ENCODE data around the gene ELOVL4. TPM values are rescaled to one million over a fixed set of nuclear protein-coding genes. Genes with fewer than 3 reads are reported as not detected.

Gene ELOVL4
- total RNA-seq (3.9 and 6.9 TPM in 2 replicates), polyA plus RNA-seq (12.2 and 12.9 TPM in 2 replicates)

DNA sequence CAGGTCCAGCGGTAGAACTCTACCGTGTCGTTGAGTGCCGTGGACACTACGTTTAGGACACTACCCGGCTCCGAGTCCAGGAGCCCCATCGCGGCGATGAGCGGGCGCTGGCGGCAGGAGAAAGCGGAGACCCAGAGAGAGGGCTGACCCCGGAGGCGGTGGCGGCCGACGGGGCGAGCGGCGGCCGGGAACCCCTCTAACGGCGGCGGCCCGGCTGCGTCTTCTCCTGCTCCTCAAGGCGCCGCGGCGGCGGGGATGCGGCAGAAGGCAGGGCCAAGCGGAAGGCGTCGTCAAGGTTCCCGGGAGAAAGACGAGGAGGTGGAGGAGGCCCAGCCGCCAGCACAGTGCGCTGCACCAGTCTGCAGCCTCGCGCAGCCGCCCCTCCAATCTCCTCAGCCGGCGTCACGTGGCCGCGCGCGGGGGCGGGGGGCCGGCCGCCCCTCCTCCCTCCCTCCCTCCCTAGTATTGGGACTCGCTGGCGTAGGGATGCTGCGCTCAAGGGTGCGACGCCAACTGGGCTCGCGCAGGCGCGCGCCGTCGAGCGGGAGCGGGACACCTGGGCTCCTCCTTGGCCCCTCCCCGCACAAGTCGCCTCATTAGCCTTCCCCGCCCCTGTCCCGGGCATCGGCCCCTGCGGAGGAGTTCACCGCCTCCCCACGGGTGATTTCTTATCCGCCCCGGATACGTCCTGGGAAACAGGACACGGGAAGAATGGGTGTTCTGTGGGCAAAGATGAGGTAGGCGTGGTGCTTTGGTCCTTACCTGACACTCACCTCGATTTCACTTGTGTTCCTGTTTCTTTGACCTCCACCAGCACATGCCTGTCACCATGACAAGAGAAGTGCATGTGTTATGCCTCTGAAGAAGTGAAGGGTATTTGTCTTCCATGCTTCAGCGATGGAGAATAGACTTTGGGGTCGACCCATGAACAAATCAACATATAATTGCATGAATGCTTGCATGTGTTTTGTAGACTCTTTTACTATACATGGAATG lies at the start of gene ELOVL4:
Gene ELOVL4 (minus strand): TSS at position 363 of the 996 bp plus-strand sequence. CDS start 274 bp downstream, at position 89.
- TF ChIP-seq, protein P1, sequence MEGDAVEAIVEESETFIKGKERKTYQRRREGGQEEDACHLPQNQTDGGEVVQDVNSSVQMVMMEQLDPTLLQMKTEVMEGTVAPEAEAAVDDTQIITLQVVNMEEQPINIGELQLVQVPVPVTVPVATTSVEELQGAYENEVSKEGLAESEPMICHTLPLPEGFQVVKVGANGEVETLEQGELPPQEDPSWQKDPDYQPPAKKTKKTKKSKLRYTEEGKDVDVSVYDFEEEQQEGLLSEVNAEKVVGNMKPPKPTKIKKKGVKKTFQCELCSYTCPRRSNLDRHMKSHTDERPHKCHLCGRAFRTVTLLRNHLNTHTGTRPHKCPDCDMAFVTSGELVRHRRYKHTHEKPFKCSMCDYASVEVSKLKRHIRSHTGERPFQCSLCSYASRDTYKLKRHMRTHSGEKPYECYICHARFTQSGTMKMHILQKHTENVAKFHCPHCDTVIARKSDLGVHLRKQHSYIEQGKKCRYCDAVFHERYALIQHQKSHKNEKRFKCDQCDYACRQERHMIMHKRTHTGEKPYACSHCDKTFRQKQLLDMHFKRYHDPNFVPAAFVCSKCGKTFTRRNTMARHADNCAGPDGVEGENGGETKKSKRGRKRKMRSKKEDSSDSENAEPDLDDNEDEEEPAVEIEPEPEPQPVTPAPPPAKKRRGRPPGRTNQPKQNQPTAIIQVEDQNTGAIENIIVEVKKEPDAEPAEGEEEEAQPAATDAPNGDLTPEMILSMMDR (IDR thresholded peaks at IDR 0.05; ENCODE audit: low read depth, low read length), result no peak
- no peaks in the 10 kb centered on the region for H3K9me3 ChIP-seq (ENCODE audit: low read depth)
- no peaks in the 10 kb centered on the region for H3K36me3 ChIP-seq
- H3K27ac ChIP-seq, result no peak within 1 kb of the TSS
- peaks cover 5% of the 10 kb centered on the region for H3K4me1 ChIP-seq (ENCODE audit: low read depth)
- H3K4me3 ChIP-seq, result peak within 1 kb of the TSS; percentile 59
- H3K27me3 ChIP-seq, result no peaks in the 10 kb centered on the region
- DNase-seq (ENCODE audit: low read depth in 1 of 2, low spot score in 1 of 2), result peak; percentile 85 to 88

DNA sequence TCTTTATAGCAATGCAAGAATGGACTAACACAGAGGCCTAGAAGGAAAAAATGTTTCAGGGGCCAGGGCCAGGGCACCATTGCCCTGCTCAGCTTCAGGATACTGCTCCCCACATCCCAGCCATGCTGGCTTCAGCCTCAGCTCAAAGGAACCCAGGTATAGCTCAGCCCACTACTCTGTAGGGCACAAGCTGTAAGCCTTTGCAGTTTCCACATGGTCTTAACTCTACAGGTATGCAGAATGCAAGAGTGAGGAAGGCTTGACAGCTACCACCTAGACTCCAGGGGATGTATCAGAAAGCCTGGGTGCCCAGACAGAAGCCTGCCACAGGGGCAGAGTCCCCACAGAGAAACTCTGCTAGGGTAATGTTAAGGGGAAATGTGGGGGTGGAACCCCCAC lies 46.6 kb upstream of the ELOVL4 start:
- Histone ChIP-seq H3K4me1 (ENCODE audit: low read depth) (no peaks in the 10 kb centered on the region), H3K9me3 (ENCODE audit: low read depth) (no peaks in the 10 kb centered on the region), H3K27me3 (no peaks in the 10 kb centered on the region), H3K4me3 (no peak overlapping the region), H3K27ac (no peak overlapping the region), H3K36me3 (no peaks in the 10 kb centered on the region)
- TF ChIP-seq, protein P1 (IDR thresholded peaks at IDR 0.05; ENCODE audit: low read depth, low read length), result no peak
- no peak for DNase-seq (ENCODE audit: low read depth in 1 of 2, low spot score in 1 of 2)

DNA sequence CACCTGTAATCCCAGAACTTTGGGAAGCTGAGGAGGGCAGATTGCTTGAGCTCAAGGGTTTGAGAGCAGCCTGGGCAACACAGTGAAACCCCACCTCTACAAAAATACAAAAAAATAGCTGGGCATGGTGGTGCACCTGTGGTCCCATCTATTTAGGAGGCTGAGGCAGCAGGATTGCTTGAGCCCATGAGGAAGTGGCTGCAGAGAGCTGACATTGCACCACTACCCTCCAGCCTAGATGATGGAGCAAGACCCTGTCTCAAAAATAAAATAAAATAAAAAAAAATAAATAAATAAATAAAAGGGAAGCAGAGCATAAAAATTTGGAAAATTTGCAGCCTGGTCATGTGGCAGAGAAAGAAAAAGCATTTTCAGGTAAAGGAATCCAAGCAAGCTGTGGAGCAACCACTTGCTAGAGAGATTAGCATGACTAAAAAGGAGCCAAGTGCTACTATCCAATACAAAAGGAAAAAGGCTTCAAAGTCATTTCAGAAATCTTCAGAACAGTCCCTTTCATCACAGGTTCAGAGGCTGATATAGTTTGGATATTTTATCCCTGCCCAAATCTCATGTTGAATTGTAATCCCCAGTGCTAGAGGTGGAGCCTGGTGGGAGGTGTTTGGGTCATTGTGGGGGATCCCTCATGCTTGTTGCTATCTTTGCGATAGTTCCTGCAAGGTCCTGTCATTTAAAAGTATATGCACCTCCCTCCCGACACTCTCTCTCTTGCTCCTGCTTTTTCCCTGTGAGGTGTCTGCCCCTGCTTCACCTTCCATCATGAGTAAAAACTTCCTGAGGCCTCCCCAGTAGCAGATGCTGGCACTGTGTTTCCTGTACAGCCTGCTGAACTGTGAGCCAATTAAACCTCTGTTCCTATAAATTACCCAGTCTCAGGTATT lies 45.9 kb upstream of the ELOVL4 start:
- Histone ChIP-seq H3K4me1 (ENCODE audit: low read depth) (no peaks in the 10 kb centered on the region), H3K36me3 (no peaks in the 10 kb centered on the region), H3K4me3 (no peak overlapping the region), H3K27ac (no peak overlapping the region), H3K9me3 (ENCODE audit: low read depth) (no peaks in the 10 kb centered on the region), H3K27me3 (no peaks in the 10 kb centered on the region)
- TF ChIP-seq, protein P1 (IDR thresholded peaks at IDR 0.05; ENCODE audit: low read depth, low read length), result no peak
- no peak for DNase-seq (ENCODE audit: low read depth in 1 of 2, low spot score in 1 of 2)

DNA sequence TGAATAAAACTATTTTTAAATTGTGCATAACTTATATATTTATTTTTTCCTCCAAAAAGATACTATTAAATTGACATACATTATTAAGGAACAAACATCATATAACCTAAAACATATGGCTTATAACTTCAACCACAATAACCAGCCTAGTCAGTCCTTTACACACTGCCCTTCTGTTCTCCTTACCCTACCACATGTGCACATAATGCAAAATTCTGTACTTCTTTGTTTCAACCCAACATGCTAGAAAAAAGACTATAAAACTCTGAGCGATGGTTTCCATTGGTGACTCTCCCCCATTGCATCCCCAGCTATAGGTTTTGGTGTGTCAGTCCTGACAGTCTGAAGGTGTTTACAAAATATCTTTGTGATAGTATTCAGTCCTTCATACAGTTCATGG lies 42.3 kb upstream of the ELOVL4 start:
- TF ChIP-seq, protein P1 (IDR thresholded peaks at IDR 0.05; ENCODE audit: low read depth, low read length), result no peak
- Histone ChIP-seq H3K4me1 (ENCODE audit: low read depth) (no peaks in the 10 kb centered on the region), H3K9me3 (ENCODE audit: low read depth) (no peaks in the 10 kb centered on the region), H3K27ac (no peak overlapping the region), H3K36me3 (no peaks in the 10 kb centered on the region), H3K27me3 (no peaks in the 10 kb centered on the region), H3K4me3 (no peak overlapping the region)
- DNase-seq (ENCODE audit: low read depth in 1 of 2, low spot score in 1 of 2), result no peak

DNA sequence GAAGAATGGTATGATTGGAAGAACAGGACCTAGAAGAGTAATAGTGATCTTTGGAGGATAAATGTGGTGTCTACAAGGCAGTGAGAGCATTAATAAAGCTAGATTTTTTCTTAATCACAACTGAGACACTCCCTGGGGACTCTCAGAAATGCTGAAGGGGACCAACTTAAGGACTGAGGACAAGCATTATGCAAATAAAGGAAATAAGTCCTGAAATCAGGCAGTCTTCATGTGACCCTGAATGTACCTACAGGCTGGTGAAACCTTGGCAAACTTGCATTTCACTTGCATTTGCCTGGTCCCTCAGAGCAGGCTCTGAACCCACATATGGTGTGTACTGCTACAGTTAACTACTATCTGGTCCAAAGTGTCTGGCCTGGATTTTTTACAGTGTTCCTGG lies 37.8 kb upstream of the ELOVL4 start:
- H3K27ac ChIP-seq, result no peak overlapping the region
- no peak overlapping the region for H3K4me3 ChIP-seq
- TF ChIP-seq, protein P1 (IDR thresholded peaks at IDR 0.05; ENCODE audit: low read depth, low read length), result no peak
- no peaks in the 10 kb centered on the region for H3K27me3 ChIP-seq
- H3K9me3 ChIP-seq (ENCODE audit: low read depth), result no peaks in the 10 kb centered on the region
- no peaks in the 10 kb centered on the region for H3K36me3 ChIP-seq
- no peak for DNase-seq (ENCODE audit: low read depth in 1 of 2, low spot score in 1 of 2)
- no peaks in the 10 kb centered on the region for H3K4me1 ChIP-seq (ENCODE audit: low read depth)

All from cardiac muscle cell (in vitro differentiated cells and primary cell).